Neural cell (in vitro differentiated cells): ENCODE results near the gene ACAN. TPM values are rescaled to one million over a fixed set of nuclear protein-coding genes. Genes with fewer than 3 reads are reported as not detected.

Source experiments
- H2AFZ ChIP-seq: fragments of 200-600, 300-800 bp; sonication (generic), shearing (Covaris generic); 2 replicates; pipeline ENCODE4 v1.6.0; 2014; ENCODE audit warnings: low read depth, mild to moderate bottlenecking, antibody characterized with exemption, low read length, moderate library complexity
- H3F3A ChIP-seq: fragments of 200-600 bp; shearing (Covaris generic); 2 replicates; pipeline ENCODE4 v1.6.1; 2016; ENCODE audit warnings: mild to moderate bottlenecking, moderate library complexity, mixed read lengths, antibody characterized with exemption, low read length; ENCODE audit not compliant: insufficient read depth, poor library complexity, severe bottlenecking
- H3K27ac ChIP-seq: fragments of 200-600, 300-800 bp; sonication (generic), shearing (Covaris generic); 2 replicates; pipeline ENCODE4 v1.5.1; 2014; ENCODE audit warnings: mild to moderate bottlenecking, low read length, moderate library complexity
- H3K27me3 ChIP-seq: fragments of 300-800, 200-600 bp; sonication (generic), shearing (Covaris generic); 2 replicates; pipeline ENCODE4 v1.6.0; 2014; ENCODE audit warnings: mild to moderate bottlenecking, low read depth, low read length, moderate library complexity; ENCODE audit not compliant: insufficient read depth
- H3K36me3 ChIP-seq: fragments of 300-800, 200-600 bp; sonication (generic), shearing (Covaris generic); 2 replicates; pipeline ENCODE4 v1.5.1; 2014; ENCODE audit warnings: mild to moderate bottlenecking, antibody characterized with exemption, low read length, moderate library complexity; ENCODE audit not compliant: insufficient read depth
- H3K4me2 ChIP-seq: fragments of 300-800, 200-600 bp; sonication (generic), shearing (Covaris generic); 2 replicates; pipeline ENCODE4 v1.6.0; 2014; ENCODE audit warnings: mild to moderate bottlenecking, low read length
- H3K4me3 ChIP-seq: fragments of 300-800, 200-600 bp; sonication (generic), shearing (Covaris generic); 2 replicates; pipeline ENCODE4 v1.5.1; 2014; ENCODE audit warnings: mild to moderate bottlenecking, low read length, moderate library complexity
- H3K79me2 ChIP-seq: fragments of 200-600 bp; shearing (Covaris generic); replicated peaks from 2 replicates; pipeline ENCODE4 v1.6.0; 2014; ENCODE audit warnings: mild to moderate bottlenecking, low read length, moderate library complexity; ENCODE audit not compliant: insufficient read depth
- H3K9ac ChIP-seq: fragments of 300-800, 200-600 bp; sonication (generic), shearing (Covaris generic); 2 replicates; pipeline ENCODE4 v1.6.1; 2016; ENCODE audit warnings: mild to moderate bottlenecking, low read length, mixed read lengths
- H3K9me2 ChIP-seq: fragments of 200-600 bp; shearing (Covaris generic); 2 replicates; pipeline ENCODE4 v1.6.1; 2016; ENCODE audit warnings: mild to moderate bottlenecking, low read length, mixed read lengths; ENCODE audit not compliant: insufficient read depth
- H3K9me3 ChIP-seq: fragments of 200-600, 300-800 bp; sonication (generic), shearing (Covaris generic); 2 replicates; pipeline ENCODE4 v1.6.1; 2016; ENCODE audit warnings: mild to moderate bottlenecking, mixed run types, low read length, moderate library complexity, mixed read lengths
- H4K20me1 ChIP-seq: fragments of 200-600 bp; shearing (Covaris generic); 2 replicates; pipeline ENCODE4 v1.6.1; 2016; ENCODE audit warnings: mild to moderate bottlenecking, mixed run types; ENCODE audit not compliant: insufficient read depth
- EP300 ChIP-seq: fragments of 450-650 bp; conservative IDR thresholded peaks from 2 replicates; pipeline ENCODE4 v1.6.1; 2014; ENCODE audit warnings: antibody characterized with exemption, mild to moderate bottlenecking, moderate library complexity; ENCODE audit not compliant: poor library complexity, severe bottlenecking
- EZH2 ChIP-seq: fragments of 200-600, 300-800 bp; shearing (Covaris generic), sonication (generic); IDR thresholded peaks from 2 replicates; pipeline ENCODE4 v1.6.1; 2014; ENCODE audit warnings: antibody characterized with exemption, low read length, borderline replicate concordance, mild to moderate bottlenecking; ENCODE audit not compliant: insufficient read depth, poor library complexity, severe bottlenecking
- MXI1 ChIP-seq: fragments of 450-650 bp; conservative IDR thresholded peaks from 2 replicates; pipeline ENCODE4 v1.6.1; 2014; ENCODE audit warnings: antibody characterized with exemption, mild to moderate bottlenecking; ENCODE audit not compliant: poor library complexity, severe bottlenecking
- POLR2AphosphoS5 ChIP-seq: IDR thresholded peaks from 2 replicates; pipeline ENCODE4 v1.6.1; 2012
- RAD21 ChIP-seq: fragments of 450-650 bp; conservative IDR thresholded peaks from 2 replicates; pipeline ENCODE4 v1.6.1; 2014; ENCODE audit warnings: antibody characterized with exemption, mild to moderate bottlenecking, moderate library complexity
- SMC3 ChIP-seq: fragments of 450-650 bp; conservative IDR thresholded peaks from 2 replicates; pipeline ENCODE4 v1.6.1; 2014; ENCODE audit warnings: antibody characterized with exemption, mild to moderate bottlenecking, moderate library complexity; ENCODE audit not compliant: poor library complexity
- TAF1 ChIP-seq: IDR thresholded peaks from 2 replicates; pipeline ENCODE4 v1.6.1; 2012; ENCODE audit warnings: low read depth
- polyA plus RNA-seq: library from polyadenylated mRNA; depleted of rRNA; stranded (reverse); fragments of >200 nt; gene quantifications from 2 replicates; pipeline ENCODE4 v1.2.3, GENCODE V29; 2014
- TF ChIP-seq, protein P1 (sequence below): fragments of 450-650 bp; IDR thresholded peaks from 2 replicates; pipeline ENCODE4 v1.5.1; 2014; ENCODE audit warnings: antibody characterized with exemption, mild to moderate bottlenecking, moderate library complexity; ENCODE audit not compliant: poor library complexity, severe bottlenecking
- TF ChIP-seq, protein P2 (sequence below): IDR thresholded peaks from 2 replicates; pipeline ENCODE4 v1.6.1; 2012; ENCODE audit warnings: borderline replicate concordance

ACAN gene
- polyA plus RNA-seq, 1 donor from 2014 or later, result not detected

DNA sequence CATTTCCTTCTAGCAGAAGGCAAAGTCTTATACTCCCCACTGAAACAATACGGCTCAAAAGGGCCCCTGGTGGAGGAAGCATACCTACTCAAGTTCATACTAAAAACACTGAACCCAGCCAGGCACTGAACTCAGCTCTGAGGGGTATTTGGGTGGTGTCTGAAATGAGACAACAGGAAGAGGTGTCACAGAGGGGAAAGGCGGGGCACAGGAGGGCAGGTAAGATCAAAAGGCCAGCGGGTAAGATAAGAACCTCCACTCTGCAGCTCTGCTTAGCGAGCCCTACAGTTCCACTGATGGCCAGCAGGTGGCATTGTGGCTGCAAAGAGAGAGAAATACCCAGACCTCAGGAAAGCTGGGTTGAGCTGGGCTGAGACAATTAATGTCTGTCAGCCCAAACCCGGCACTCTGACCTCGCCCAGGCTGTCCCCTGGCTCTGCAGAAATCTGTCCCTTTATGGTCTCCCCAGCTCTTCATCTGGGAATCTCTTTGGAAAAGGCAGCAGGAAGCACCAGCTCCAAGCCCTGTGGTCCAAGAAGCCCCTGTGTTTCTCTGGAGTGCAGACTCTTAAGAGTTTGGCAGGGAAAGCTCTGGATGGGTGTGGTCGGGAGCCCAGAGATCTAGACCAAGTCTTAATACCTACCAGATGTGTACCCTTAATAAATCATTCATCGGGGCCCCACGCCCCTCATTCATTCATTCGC lies 101.5 kb downstream of the ACAN start:
- TF ChIP-seq RAD21 (peak; percentile 87), MXI1 (no peak), EZH2 (no peak), SMC3 (peak; percentile 93)
- TF ChIP-seq, protein P1, sequence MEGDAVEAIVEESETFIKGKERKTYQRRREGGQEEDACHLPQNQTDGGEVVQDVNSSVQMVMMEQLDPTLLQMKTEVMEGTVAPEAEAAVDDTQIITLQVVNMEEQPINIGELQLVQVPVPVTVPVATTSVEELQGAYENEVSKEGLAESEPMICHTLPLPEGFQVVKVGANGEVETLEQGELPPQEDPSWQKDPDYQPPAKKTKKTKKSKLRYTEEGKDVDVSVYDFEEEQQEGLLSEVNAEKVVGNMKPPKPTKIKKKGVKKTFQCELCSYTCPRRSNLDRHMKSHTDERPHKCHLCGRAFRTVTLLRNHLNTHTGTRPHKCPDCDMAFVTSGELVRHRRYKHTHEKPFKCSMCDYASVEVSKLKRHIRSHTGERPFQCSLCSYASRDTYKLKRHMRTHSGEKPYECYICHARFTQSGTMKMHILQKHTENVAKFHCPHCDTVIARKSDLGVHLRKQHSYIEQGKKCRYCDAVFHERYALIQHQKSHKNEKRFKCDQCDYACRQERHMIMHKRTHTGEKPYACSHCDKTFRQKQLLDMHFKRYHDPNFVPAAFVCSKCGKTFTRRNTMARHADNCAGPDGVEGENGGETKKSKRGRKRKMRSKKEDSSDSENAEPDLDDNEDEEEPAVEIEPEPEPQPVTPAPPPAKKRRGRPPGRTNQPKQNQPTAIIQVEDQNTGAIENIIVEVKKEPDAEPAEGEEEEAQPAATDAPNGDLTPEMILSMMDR, result peak; percentile 97
- TF ChIP-seq, protein P2, sequence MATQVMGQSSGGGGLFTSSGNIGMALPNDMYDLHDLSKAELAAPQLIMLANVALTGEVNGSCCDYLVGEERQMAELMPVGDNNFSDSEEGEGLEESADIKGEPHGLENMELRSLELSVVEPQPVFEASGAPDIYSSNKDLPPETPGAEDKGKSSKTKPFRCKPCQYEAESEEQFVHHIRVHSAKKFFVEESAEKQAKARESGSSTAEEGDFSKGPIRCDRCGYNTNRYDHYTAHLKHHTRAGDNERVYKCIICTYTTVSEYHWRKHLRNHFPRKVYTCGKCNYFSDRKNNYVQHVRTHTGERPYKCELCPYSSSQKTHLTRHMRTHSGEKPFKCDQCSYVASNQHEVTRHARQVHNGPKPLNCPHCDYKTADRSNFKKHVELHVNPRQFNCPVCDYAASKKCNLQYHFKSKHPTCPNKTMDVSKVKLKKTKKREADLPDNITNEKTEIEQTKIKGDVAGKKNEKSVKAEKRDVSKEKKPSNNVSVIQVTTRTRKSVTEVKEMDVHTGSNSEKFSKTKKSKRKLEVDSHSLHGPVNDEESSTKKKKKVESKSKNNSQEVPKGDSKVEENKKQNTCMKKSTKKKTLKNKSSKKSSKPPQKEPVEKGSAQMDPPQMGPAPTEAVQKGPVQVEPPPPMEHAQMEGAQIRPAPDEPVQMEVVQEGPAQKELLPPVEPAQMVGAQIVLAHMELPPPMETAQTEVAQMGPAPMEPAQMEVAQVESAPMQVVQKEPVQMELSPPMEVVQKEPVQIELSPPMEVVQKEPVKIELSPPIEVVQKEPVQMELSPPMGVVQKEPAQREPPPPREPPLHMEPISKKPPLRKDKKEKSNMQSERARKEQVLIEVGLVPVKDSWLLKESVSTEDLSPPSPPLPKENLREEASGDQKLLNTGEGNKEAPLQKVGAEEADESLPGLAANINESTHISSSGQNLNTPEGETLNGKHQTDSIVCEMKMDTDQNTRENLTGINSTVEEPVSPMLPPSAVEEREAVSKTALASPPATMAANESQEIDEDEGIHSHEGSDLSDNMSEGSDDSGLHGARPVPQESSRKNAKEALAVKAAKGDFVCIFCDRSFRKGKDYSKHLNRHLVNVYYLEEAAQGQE, result no peak
- Histone ChIP-seq H3K9me2 (no peaks in the 10 kb centered on the region), H3K4me3 (no peak overlapping the region), H3K9ac (no peak overlapping the region), H3K27me3 (no peaks in the 10 kb centered on the region), H3K27ac (no peak overlapping the region), H3K36me3 (no peaks in the 10 kb centered on the region), H3K4me2 (no peak overlapping the region), H3K9me3 (no peaks in the 10 kb centered on the region), H3K79me2 (no peaks in the 10 kb centered on the region), H2AFZ (no peak overlapping the region), H4K20me1 (no peaks in the 10 kb centered on the region), H3F3A (no peaks in the 10 kb centered on the region)

DNA sequence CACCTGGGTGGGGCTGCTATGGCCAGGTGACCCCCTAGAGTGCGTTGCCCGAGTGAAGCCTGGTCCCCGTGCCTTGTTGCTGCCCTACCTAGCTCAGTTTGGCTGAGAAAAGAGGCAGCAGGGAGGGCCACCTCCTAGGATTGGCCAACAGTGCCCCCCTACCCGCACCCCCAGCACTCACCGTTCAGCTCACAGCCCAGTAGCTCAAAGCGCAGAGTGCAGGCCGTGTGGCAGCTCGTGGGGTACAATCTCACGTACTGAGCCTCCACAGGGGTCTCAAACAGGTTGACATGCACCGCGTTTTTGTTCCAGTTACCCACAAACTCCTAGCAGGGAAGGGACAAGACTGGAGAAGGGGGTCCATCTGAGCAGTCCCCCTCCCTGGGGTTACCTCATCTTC lies 102.3 kb downstream of the ACAN start:
- H3K9me3 ChIP-seq, result no peaks in the 10 kb centered on the region
- no peaks in the 10 kb centered on the region for H3K36me3 ChIP-seq
- H3K27me3 ChIP-seq, result no peaks in the 10 kb centered on the region
- H3K4me3 ChIP-seq, result no peak overlapping the region
- no peaks in the 10 kb centered on the region for H4K20me1 ChIP-seq
- H3F3A ChIP-seq, result no peaks in the 10 kb centered on the region
- H2AFZ ChIP-seq, result no peak overlapping the region
- no peak overlapping the region for H3K27ac ChIP-seq
- no peaks in the 10 kb centered on the region for H3K79me2 ChIP-seq
- H3K9ac ChIP-seq, result no peak overlapping the region
- TF ChIP-seq, protein P1, result no peak
- TF ChIP-seq, protein P2, result no peak
- TF ChIP-seq EZH2 (no peak), MXI1 (no peak), SMC3 (no peak), POLR2AphosphoS5 (no peak), EP300 (no peak), RAD21 (no peak), TAF1 (no peak)
- H3K9me2 ChIP-seq, result no peaks in the 10 kb centered on the region
- no peak overlapping the region for H3K4me2 ChIP-seq
